ENCODE results near the gene TTYH3. TPM values are rescaled to one million over a fixed set of nuclear protein-coding genes. Genes with fewer than 3 reads are reported as not detected.
"Not testable (repeated sequence)": the region's sequence is repeated elsewhere in the genome, so short reads cannot be mapped to it uniquely, and the experiment has no call there.

The TTYH3 gene, protein sequence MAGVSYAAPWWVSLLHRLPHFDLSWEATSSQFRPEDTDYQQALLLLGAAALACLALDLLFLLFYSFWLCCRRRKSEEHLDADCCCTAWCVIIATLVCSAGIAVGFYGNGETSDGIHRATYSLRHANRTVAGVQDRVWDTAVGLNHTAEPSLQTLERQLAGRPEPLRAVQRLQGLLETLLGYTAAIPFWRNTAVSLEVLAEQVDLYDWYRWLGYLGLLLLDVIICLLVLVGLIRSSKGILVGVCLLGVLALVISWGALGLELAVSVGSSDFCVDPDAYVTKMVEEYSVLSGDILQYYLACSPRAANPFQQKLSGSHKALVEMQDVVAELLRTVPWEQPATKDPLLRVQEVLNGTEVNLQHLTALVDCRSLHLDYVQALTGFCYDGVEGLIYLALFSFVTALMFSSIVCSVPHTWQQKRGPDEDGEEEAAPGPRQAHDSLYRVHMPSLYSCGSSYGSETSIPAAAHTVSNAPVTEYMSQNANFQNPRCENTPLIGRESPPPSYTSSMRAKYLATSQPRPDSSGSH
- 81.3 TPM for total RNA-seq

DNA sequence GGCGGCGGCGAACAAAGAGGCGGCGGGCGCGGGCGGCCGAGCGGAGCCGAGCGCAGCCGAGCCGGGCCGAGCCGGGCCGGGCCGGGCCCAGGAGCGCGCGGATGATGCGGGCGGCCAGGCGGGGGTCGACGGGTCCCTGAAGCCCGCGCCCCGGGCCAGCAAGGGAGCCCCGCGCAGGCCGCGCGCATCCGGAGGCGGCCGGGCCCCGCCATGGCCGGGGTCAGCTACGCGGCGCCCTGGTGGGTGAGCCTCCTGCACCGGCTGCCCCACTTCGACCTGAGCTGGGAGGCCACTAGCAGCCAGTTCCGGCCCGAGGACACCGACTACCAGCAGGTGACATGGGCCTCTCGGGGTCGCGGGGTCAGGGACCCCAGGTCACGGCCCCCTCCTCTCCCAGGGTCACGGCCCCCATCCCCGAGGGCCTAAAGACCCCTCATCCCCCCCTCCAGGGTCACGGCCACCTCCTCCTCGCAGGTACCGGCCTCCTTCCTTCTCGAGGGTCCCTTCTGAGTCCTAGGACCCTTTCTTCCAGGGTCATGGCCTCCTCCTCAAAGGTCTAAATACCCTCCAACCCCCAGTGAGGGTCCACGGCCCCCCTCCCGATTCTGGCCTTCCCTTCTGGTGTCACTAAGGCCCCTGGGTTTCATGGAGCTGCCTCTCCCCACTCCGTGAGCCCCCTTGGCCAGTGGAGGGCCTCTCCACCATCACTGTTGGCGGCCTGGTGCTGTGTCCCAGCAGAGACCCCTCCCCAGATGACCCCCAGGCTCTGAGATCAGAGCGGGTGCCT is at the start of gene TTYH3:
TSS of gene TTYH3 (plus strand) at position 41 of the 787 bp plus-strand sequence. CDS start at position 211, 170 bp downstream.
- no peak for DNase-seq (ENCODE audit: low spot score)

DNA sequence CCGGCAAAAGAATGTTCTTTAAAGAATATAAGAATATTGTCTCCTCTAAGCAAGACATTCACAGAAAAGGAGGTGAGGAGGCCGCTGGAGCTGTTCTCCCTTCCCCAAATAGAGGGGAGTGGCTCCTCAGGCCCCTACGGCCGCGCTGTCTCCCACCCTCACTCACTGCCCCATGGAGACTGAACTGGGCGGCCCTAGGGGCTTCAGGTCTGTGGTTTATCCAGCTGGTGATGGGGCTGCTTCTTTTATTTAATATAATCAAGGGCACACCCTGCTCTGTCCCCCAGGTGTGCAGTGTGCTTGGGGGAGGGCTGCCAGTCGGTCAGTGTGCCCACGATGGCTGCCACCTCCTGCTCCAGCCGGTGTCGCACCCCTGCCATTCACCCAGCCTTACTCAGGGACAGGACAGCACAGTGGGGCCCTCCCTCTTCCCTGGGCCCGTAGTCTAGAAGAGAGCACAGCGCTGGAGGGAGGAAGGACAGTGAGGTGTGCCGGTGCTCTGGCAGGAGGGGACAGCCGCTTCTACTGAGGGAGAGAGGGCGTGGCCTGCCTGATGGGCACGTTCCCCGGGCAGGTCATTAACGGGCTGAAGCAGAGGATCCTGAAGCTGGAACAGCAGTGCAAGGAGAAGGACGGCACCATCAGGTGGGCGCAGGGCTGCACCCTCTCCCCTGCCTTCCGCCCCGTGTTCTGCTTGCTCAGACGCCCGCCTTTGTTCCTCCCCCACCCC is 49.6 kb upstream of the TTYH3 start:
- no peak for DNase-seq (ENCODE audit: low spot score)

DNA sequence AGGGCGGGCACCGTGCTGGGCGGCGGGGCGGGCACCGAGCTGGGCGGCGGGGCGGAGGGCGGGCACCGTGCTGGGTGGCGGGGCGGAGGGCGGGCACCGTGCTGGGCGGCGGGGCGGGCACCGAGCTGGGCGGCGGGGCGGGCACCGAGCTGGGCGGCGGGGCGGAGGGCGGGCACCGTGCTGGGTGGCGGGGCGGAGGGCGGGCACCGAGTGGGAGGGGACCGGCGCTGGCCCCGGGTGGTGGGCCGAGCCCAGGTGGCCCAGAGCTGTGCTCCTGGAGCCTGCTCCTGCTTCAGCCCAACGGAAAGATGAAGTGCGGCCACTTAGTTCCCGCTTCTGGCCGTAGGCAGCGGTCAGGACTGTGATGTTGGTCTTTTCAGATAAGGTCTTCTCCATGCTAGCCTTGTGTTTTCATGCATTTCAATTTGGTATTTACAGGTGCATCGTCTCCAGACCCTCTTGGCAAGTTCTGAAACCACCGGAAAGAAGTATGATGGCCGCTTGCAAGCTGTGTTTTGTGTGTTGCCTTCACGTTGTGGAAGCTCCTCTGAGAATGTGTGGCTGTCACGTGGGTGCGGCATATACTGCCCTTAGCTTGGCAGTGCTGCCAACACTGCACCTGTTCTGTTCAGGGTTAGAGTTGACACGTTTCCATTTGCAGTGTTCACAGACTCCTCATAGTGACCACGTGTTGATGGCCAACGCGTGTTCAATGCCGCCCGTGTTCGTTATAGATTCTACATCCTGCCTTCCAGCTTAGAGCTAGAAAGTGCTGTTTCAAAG is 47.8 kb upstream of the TTYH3 start:
- no peak for DNase-seq (ENCODE audit: low spot score)

DNA sequence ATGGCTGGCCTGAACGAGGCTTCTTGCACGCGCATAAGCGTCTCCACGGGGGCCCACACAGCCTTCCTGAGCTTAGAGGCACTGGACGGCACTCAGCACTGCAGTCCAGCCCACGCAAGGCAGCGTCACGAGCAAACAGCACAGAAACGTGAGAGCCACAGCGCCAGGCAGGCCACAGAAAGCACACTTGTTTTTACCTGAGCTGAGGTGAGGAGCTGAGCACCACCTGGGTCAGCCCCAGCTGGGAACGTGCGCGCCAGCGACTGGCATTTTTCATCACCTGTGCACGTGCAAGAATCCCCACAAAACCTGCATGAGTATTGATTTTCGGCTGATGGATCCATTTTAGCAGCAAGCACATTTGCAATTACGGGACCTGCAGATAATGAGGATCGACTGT is 46.3 kb upstream of the TTYH3 start:
- DNase-seq (ENCODE audit: low spot score) = no peak

DNA sequence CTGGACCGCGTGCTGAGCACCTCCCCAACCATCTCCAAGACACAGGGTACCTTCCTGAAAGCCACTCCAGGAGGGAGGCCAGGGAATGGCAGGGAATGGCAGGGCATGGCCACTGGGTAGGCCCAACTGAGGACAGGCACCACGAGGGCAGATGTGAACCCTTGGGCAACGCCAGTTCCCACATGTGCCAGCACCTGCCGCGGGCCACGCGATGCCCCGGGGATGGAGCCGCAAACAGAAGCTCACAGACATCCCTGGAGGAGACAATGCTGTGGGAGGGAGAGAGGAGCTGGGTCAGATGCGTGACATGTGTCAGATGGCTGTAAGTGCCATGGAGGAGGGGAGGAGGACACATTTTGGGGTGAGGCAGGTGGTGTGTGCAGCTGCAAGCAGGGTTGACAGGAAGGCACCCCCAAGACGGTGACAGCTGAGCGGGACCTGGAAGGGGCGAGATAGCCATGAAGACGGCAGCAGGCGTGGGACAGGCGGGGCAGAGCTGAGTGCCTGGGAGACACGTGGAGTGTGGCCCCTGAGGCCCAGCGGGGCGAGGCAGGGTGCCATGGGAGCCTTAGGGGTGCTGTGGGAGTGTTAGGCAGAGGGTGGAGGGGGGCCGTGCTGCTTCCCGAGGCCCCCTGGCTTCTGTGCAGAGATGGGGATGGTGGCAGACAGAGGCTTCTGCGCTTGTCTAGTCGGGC is 45.3 kb upstream of the TTYH3 start:
- no peak for DNase-seq (ENCODE audit: low spot score)

DNA sequence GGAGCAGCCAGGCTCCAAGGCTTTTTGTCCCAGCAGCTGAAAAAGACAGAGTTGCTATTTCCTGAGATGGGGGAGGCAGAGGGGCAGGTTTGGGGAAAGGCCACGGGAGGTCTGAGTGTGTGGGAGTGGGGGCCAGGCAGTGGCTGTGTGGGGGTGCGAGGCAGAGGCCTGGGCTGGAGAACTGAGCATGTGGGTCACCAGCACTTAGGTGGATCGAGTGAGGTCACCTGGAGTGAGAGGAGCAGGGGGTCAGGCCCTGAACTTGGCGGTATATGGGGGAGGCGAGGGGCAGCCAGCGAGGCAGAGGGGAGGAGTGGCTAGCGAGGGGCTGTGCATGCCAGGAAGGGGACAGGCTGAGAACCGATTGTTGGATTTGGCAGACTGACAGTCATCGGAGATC is 44.7 kb upstream of the TTYH3 start:
- no peak for DNase-seq (ENCODE audit: low spot score)

DNA sequence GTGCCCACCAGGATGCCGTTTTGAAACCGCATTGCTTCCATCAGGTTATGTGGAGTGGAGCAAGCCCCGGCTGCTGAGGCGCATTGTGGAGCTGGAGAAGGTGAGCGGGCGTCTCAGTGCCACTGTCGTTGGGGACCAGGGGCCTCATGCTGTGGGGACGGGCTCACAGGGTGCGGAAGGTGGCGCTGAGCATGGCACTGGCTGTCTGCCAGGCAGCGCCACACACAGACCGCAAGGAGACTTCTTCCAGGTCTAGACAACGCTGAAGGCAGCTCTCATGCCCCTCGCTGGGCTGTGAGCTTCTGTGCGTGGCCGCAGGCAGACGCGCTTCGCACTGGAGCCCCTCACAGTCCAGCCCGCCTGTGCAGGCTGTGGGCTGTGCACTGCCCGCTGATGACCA is 44.0 kb upstream of the TTYH3 start:
- DNase-seq (ENCODE audit: low spot score) = no peak

DNA sequence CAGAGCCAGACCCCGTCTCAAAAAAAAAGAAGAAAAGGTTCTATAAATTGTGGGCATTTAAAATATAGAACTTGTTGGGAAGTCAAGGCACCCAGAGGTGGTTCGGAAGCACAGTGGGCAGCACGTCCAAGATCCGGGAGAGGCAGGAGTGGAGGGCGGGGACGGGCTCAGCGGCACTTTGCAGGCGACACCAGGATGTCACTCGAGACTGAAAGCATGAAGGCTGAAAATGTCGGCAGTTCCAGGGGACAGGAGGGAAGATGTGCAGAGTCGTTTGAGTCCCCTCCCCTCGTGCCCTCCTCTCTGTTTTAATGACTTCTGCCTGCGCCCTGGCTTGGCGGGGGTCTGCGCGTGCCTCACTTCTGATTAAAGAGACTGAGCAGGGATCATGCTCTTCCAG is 42.4 kb upstream of the TTYH3 start:
- DNase-seq (ENCODE audit: low spot score) = no peak

DNA sequence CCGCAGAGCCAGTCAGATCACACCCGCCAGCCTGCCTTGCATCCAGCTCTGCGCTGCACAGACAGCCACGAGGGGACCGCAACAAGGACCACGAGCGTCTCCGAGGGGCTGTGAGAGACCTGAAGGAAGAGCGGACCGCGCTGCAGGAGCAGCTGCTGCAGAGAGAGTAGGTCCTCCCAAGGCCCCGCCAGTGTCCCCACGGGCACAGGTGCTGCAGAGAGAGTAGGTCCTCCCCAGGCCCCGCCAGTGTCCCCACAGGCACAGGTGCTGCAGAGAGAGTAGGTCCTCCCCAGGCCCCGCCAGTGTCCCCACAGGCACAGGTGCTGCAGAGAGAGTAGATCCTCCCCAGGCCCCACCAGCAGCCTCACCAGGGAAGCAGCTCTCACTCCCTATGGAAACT is 41.8 kb upstream of the TTYH3 start:
- DNase-seq (ENCODE audit: low spot score) = not testable (repeated sequence)

DNA sequence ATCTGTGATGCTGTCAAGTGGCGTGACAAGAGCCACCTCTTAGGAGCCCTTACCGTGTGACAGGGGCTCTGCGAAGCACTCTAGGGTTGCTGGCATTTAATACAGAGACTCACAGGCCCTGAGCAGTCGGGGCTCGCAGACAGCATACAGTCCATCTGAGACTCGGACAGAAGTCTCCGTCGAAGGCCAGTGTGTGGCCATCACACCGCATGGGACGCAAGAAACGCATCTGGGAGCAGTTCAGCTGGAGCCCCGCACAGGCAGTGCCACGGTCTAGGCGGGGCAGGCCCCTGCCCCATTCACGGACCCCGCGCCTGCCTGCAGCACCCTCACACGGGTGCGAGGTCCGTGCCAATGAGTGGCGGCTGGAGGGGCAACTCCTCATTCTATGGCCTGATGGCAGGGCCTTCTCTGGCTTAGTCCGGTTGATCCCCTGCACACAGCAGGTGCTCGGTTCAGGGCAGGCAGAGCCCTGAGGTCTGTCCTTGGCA is 39.4 kb upstream of the TTYH3 start:
- DNase-seq (ENCODE audit: low spot score) = no peak

DNA sequence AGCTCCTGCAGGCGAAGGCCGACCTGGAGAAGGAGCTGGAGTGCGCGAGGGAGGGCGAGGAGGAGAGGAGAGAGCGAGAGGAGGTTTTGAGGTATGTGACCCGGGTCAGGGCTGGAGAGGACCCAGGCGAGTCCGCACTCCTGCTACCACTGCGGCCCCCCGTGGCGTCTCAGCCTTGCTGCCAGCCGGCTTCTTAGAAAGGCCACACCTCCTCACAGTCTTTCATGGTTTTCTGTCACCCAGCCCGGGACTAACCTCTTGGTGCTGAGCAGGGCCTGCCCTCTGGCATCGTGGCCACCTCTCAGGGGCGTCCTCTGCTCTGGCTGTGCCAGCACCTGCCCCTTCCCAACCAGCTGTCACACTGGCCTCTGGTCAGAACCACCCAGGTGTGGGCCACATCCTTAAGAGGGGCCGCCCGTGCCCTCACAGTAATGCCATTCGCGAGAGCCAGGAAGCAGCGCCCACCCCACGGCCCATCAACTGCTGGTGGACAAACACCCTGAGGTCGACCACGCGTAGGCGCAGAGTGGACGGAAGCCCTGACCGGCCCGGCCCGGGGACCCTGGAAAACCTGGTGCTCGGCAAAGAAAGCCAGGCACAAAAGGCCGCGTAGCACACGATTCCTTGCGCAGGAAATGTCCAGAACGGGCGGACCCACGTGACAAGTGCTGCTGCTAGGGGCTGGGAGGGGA is 38.6 kb upstream of the TTYH3 start:
- no peak for DNase-seq (ENCODE audit: low spot score)

DNA sequence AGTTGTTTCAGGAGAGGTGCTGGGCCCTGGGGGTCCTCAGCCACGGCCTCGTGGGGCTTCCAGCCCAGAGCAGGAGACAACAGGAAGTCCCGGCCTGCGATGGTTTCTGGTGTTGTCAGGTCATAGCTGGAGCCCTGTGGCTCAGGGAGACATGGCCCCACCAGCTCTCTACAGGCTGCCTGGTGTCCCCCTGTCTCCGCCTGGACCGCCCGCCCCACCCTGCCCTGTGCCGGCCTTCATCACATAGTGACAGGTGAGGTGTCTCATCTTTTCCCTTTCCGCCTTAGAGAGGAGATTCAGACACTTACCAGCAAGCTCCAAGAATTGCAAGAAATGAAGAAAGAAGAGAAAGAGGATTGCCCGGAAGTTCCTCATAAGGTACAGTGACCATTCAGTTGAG is 37.2 kb upstream of the TTYH3 start:
- no peak for DNase-seq (ENCODE audit: low spot score)

DNA sequence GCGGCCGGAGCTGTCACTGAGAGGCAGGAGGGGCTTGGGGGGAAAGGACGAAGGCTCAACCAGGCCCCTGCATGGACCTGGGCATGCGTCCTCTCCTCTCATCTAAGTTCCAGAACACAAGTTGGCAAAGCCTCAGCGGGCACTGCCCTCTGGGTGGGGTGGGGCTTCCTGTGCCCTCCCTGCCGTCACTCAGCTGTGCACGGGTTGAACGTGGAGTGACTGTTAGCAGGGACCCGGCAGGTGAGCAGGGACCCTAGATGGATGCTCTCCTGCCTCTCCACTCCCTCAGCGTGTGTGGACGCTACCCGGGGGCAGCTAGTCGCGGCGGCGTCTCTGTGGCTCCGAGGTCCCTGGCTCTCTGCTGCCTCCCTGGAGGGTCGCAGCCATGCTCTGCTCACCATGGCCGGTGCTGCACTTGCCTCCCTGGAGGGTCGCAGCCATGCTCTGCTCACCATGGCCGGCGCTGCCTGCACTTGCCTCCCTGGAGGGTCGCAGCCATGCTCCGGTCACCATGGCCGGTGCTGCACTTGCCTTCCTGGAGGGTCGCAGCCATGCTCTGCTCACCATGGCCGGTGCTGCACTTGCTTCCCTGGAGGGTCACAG is 36.4 kb upstream of the TTYH3 start:
- DNase-seq (ENCODE audit: low spot score) = no peak

DNA sequence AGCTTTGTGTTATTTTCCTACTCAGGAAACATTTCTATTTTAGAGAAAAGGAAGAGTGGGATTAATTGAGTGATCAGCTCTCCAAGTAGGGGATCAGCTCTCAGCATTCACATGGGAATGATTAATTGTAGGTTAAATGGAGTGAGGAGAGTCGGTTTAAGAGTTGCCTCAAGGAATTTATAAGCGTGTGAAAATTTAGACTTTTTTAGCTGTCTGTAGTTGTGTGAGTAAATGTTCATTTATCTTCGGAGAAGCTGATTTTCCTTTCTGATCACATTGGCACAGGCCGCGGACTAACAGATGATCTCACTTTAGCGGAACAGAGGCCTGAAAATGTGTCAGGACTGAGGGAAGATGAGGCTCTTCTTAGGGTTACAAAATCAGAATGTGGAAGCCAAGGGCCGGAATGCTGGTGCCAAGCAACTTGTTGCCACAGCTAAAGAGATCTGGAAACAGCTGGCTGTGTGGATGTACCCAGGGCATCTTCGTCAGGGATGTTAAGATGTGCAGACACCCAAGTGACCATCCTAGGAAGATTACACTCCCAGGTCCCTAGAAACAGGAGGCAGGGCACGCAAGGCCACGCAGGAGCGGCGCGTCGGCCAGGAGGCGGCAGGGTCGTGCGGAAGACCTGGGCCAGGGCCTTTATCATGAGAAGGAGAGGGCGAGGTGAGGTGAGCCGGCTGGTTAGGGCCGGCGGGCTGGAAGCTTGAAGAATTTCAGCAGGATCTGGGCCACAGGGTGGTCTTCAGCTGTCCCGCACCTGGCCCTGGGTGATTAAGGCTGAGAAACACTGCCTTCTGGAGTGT is 35.1 kb upstream of the TTYH3 start:
- no peak for DNase-seq (ENCODE audit: low spot score)

DNA sequence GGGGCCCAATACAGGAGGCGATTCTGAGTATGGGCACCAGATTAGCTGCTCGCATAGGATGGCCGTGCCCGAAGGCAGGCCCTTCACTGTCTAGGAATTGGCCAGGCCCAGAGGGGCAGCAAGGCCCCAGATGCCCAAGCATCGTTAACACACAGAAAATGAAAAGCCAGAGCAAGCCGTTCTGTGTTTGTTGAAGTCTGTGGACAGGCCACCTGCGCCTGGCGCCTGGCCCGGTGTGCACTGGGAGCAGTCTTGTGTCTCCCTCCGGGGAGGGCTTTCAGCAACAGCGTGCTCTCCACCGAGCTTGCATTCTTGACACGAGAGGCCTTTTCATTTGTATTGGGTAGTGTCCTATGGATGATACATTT is 34.5 kb upstream of the TTYH3 start:
- DNase-seq (ENCODE audit: low spot score) = no peak

DNA sequence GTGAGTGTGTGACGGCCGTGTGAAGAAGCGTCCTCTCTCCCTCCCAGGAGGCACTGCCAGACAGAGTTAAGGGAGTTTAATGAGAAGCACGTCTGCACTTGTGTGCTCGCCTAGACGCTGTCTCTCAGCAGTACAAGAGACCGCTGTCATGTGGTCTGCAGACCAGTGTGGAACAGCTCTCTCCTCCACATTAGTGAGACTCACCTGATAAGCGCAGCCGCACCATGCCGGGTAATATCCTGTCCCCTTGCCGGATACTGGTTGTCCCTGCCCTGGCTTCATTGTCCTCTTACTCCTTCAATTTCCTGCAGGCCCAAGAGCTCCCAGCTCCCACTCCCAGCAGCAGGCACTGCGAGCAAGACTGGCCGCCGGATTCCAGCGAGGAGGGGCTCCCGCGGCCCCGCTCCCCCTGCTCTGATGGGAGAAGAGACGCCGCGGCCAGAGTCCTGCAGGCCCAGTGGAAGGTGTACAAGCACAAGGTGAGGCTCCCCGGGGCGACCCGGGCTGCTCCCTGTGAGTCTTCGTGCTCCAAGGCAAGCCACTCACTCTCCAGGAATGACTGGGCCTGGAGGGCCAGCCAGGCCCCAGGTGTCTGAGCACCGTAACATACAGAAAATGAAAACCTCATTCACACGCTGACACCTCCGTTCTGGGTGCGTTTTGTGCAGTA is 33.5 kb upstream of the TTYH3 start:
- no peak for DNase-seq (ENCODE audit: low spot score)

DNA sequence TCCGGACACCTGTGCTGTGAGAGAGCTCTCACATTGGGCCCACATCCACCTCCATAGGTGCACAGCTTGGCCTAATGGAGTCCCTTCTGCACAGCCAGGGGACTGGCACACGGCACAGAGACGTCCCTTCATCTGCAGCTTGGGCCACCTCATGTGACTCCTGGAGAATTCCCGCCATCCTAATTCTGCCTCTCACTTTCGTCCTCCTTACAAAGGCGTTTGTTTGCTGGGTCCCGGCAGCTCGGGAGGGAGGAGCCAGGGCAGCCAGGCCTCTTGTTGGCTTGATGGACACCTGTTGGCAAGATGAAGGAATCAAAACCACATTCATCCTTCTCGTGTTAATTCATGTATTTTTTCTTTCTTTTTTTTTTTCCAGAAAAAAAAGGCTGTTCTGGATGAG is 30.7 kb upstream of the TTYH3 start:
- no peak for DNase-seq (ENCODE audit: low spot score)

DNA sequence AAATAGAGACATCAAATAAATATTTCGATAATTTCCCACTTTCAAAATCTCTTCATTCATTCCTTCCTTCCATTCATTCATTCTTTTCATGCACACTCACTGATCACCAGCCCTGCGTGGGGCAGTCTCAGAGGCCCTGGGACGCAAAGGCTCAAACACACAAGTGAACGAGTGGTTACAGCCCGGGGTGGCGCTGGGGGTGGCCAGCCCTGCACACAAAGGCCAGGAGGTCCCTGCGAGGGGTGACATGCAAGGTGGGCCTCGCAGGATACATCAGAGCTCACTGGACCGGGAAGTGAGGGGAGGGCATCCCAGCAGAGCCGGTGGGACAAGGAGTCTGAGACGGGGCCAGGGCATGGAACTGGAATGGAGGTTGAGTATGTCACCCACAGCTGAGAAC is 29.9 kb upstream of the TTYH3 start:
- no peak for DNase-seq (ENCODE audit: low spot score)
